NCI-H345 treated with DMSO at 0.1 percent for 48 hours (cell line): ENCODE data around the gene DSCAML1.

ENCODE experiments used
- DNase-seq: peaks from one replicate; lab custom pipeline; 2025; ENCODE audit not compliant: unreplicated experiment; lab: John Stamatoyannopoulos, UW

DSCAML1 gene

GRCh38 chr11:117765068-117765467, 31.9 kb downstream of the DSCAML1 start:
- DNase-seq: no peak

- peak; percentile 11 for DNase-seq
Measured at GRCh38 chr11:117763465-117763864, 33.6 kb downstream of the DSCAML1 start.

GRCh38 chr11:117761993-117762392, 35.0 kb downstream of the DSCAML1 start:
- DNase-seq: peak; percentile 82

- no peak for DNase-seq
Measured at GRCh38 chr11:117759305-117759704, 37.7 kb downstream of the DSCAML1 start.

GRCh38 chr11:117754030-117754429, 43.0 kb downstream of the DSCAML1 start:
- DNase-seq: no peak

- DNase-seq: no peak
Measured at GRCh38 chr11:117752721-117753237, 44.2 kb downstream of the DSCAML1 start.

- DNase-seq: no peak
Measured at GRCh38 chr11:117752071-117752470, 44.9 kb downstream of the DSCAML1 start.

- DNase-seq: no peak
Measured at GRCh38 chr11:117750916-117751662, 45.9 kb downstream of the DSCAML1 start.

GRCh38 chr11:117750357-117750756, 46.7 kb downstream of the DSCAML1 start:
- no peak for DNase-seq

GRCh38 chr11:117749541-117749910, 47.5 kb downstream of the DSCAML1 start:
- DNase-seq: no peak

GRCh38 chr11:117748771-117749540, 48.1 kb downstream of the DSCAML1 start:
- DNase-seq: no peak

GRCh38 chr11:117747892-117748291, 49.1 kb downstream of the DSCAML1 start:
- DNase-seq: no peak

- DNase-seq: no peak
Measured at GRCh38 chr11:117745346-117745745, 51.7 kb downstream of the DSCAML1 start.

GRCh38 chr11:117744471-117745150, 52.4 kb downstream of the DSCAML1 start:
- no peak for DNase-seq

GRCh38 chr11:117743121-117743815, 53.7 kb downstream of the DSCAML1 start:
- DNase-seq: peak; percentile 52

GRCh38 chr11:117738246-117738957, 58.6 kb downstream of the DSCAML1 start:
- no peak for DNase-seq

GRCh38 chr11:117735350-117735977, 61.6 kb downstream of the DSCAML1 start:
- no peak for DNase-seq

- peak; percentile 58 for DNase-seq
Measured at GRCh38 chr11:117734601-117735024, 62.4 kb downstream of the DSCAML1 start.

- DNase-seq: no peak
Measured at GRCh38 chr11:117733316-117733715, 63.7 kb downstream of the DSCAML1 start.
